Nephron progenitor cell (in vitro differentiated cells): ENCODE measurements around the gene IGFBP4.
"Not testable (repeated sequence)": the region's sequence is repeated elsewhere in the genome, so short reads cannot be mapped to it uniquely, and the experiment has no call there.

Experiments
- DNase-seq: peaks from one replicate; pipeline ENCODE4 v3.0.0; 2021
- H3K27ac Mint-ChIP-seq: 2 replicates; pipeline ENCODE4 v1.8.0; 2021; ENCODE audit warnings: mild to moderate bottlenecking, moderate library complexity, mixed read lengths
- H3K27me3 Mint-ChIP-seq: 2 replicates; pipeline ENCODE4 v1.8.0; 2021; ENCODE audit warnings: mild to moderate bottlenecking, low read depth, mixed read lengths; ENCODE audit not compliant: poor library complexity
- H3K36me3 Mint-ChIP-seq: 2 replicates; pipeline ENCODE4 v1.8.0; 2021; ENCODE audit warnings: low read depth, mixed read lengths
- H3K4me1 Mint-ChIP-seq: 2 replicates; pipeline ENCODE4 v1.8.0; 2021; ENCODE audit warnings: mixed read lengths
- H3K4me3 Mint-ChIP-seq: 2 replicates; pipeline ENCODE4 v1.8.0; 2021; ENCODE audit warnings: mild to moderate bottlenecking, moderate library complexity, mixed read lengths
- H3K9me3 Mint-ChIP-seq: 2 replicates; pipeline ENCODE4 v1.8.0; 2021; ENCODE audit warnings: mild to moderate bottlenecking, moderate library complexity, mixed read lengths
- TF ChIP-seq, protein P1 (sequence below): fragments of 200-600 bp; sonication (generic); IDR thresholded peaks from 2 replicates; pipeline ENCODE4 v1.5.0; 2021; ENCODE audit warnings: antibody characterized with exemption

The IGFBP4 gene

DNA sequence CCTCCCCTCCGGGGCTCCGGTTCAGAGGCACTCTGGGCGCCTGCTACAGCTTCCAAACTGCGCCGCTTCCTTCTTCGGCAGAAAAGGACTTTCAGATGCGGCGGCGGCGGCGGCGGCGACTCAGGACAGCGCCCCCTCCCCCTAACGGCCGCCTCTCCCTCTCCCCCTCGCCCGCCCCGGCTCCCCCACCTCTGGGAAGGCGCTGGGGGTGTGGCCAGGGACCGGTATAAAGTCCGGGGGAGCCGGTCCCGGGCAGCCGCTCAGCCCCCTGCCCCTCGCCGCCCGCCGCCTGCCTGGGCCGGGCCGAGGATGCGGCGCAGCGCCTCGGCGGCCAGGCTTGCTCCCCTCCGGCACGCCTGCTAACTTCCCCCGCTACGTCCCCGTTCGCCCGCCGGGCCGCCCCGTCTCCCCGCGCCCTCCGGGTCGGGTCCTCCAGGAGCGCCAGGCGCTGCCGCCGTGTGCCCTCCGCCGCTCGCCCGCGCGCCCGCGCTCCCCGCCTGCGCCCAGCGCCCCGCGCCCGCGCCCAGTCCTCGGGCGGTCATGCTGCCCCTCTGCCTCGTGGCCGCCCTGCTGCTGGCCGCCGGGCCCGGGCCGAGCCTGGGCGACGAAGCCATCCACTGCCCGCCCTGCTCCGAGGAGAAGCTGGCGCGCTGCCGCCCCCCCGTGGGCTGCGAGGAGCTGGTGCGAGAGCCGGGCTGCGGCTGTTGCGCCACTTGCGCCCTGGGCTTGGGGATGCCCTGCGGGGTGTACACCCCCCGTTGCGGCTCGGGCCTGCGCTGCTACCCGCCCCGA lies at the start of gene IGFBP4:
TSS of gene IGFBP4 (plus strand) at position 255 of the 792 bp plus-strand sequence. CDS start at position 541, 286 bp downstream.
- Mint-ChIP-seq H3K4me1 (peaks cover 50% of the 10 kb centered on the region), H3K27ac (peak within 1 kb of the TSS; percentile 85), H3K36me3 (no peaks in the 10 kb centered on the region), H3K4me3 (peak within 1 kb of the TSS; percentile 86), H3K27me3 (peaks cover 8% of the 10 kb centered on the region), H3K9me3 (no peaks in the 10 kb centered on the region)
- TF ChIP-seq, protein P1, sequence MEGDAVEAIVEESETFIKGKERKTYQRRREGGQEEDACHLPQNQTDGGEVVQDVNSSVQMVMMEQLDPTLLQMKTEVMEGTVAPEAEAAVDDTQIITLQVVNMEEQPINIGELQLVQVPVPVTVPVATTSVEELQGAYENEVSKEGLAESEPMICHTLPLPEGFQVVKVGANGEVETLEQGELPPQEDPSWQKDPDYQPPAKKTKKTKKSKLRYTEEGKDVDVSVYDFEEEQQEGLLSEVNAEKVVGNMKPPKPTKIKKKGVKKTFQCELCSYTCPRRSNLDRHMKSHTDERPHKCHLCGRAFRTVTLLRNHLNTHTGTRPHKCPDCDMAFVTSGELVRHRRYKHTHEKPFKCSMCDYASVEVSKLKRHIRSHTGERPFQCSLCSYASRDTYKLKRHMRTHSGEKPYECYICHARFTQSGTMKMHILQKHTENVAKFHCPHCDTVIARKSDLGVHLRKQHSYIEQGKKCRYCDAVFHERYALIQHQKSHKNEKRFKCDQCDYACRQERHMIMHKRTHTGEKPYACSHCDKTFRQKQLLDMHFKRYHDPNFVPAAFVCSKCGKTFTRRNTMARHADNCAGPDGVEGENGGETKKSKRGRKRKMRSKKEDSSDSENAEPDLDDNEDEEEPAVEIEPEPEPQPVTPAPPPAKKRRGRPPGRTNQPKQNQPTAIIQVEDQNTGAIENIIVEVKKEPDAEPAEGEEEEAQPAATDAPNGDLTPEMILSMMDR = peak; percentile 20
- peak; percentile 87 for DNase-seq

DNA sequence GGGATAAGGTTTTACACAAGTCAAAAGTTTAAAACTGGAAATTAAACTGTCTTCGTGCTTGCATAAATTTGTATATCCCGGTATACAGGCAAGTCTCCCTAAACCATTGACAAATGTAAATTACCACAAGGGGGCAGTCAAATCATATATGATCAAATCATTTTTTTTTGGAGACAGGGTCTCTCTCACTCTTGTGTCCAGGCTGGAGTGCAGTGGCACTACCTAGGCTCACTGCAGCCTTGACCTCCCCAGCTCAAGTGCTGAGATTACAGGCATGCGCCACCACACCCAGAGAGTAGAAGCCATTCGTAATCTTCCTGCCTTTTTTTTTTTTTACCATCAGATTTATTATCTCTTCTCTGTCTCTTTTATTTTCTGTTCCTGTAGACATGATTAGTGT lies 44.1 kb upstream of the IGFBP4 start:
- Mint-ChIP-seq H3K4me3 (no peak overlapping the region), H3K36me3 (peaks cover 75% of the 10 kb centered on the region), H3K9me3 (no peaks in the 10 kb centered on the region), H3K27ac (no peak overlapping the region), H3K4me1 (no peaks in the 10 kb centered on the region), H3K27me3 (no peaks in the 10 kb centered on the region)
- no peak for DNase-seq
- TF ChIP-seq, protein P1 = peak; percentile 50

DNA sequence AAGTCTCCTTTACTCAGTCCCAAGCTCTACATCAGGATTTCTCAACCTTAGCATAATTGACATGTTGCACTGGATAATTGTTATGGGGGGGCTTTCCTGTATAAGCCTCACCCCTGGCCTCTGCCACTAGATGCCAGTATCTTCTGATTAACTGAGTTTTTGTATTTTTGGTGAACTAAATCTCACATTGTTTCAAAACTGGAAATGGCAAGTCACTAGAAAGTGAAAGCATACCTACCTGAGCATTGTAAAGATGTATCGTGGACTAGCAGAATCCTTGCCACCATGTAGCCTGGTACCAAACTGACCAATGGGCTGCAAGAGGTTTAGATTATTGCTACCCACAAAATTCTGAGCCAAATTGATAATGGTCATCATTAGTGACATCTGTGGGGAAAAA lies 40.6 kb upstream of the IGFBP4 start:
- Mint-ChIP-seq H3K27me3 (no peaks in the 10 kb centered on the region), H3K4me1 (no peaks in the 10 kb centered on the region), H3K36me3 (peaks cover 75% of the 10 kb centered on the region), H3K4me3 (no peak overlapping the region), H3K27ac (no peak overlapping the region), H3K9me3 (no peaks in the 10 kb centered on the region)
- TF ChIP-seq, protein P1 = no peak
- no peak for DNase-seq

DNA sequence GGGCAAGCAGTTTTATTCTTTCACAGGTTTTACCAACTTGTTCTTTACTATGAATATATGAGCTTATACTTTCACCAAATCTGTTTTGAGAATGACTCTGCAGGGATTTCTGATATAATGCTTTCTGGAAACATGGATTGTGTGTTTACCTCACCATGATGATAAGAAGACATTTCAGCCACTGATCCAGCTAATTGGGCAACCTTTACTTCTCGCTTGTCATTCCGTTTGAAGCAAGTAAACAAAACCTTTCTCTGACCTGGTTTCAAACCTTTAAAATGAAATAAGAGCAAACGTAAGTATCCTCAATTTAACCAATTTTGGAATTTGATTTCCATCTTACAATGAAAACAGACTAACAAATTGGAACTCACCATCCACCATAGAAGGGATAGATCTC lies 39.2 kb upstream of the IGFBP4 start:
- Mint-ChIP-seq H3K27me3 (no peaks in the 10 kb centered on the region), H3K4me1 (no peaks in the 10 kb centered on the region), H3K27ac (no peak overlapping the region), H3K4me3 (no peak overlapping the region), H3K36me3 (peaks cover 67% of the 10 kb centered on the region), H3K9me3 (no peaks in the 10 kb centered on the region)
- TF ChIP-seq, protein P1 = no peak
- DNase-seq = no peak

DNA sequence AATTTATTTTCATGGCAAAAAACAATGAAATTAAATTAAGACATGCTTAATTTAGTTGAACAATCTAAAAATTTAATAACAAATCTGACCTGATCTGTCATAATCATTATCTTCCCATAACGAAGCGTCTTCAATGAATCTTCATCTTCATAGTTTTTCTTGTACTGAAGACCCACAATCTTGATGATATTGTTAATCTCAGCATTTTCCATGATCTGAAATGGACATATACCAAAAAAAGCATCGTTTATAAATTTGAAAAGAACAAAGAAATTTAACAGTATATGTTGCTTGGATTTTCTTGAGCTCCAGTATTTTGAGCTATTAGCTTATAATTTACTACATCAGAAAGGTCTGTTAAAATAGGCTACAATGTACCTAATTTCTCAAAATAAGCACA lies 35.8 kb upstream of the IGFBP4 start:
- Mint-ChIP-seq H3K36me3 (peaks cover 60% of the 10 kb centered on the region), H3K27ac (no peak overlapping the region), H3K27me3 (no peaks in the 10 kb centered on the region), H3K9me3 (no peaks in the 10 kb centered on the region), H3K4me3 (no peak overlapping the region), H3K4me1 (no peaks in the 10 kb centered on the region)
- TF ChIP-seq, protein P1 = no peak
- no peak for DNase-seq

DNA sequence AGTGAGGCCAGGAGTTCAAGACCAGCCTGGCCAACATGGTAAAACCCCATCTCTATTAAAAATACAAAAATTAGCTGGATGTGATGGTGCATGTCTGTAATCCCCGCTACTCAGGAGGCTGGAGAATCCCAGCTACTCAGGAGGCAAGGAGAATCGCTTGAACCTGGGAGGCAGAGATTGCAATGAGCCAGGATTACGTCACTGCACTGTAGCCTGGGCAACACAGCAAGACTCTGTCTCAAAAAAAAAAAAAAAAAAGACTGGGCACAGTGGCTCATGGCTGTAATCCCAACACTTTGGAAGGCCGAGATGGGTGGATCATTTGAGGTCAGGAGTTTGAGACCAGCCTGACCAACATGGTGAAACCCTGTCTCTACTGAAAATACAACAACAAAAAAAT lies 33.7 kb upstream of the IGFBP4 start:
- not testable (repeated sequence) for H3K4me1 Mint-ChIP-seq, DNase-seq, H3K4me3 Mint-ChIP-seq, H3K9me3 Mint-ChIP-seq, H3K27me3 Mint-ChIP-seq
- peaks cover 58% of the 10 kb centered on the region for H3K36me3 Mint-ChIP-seq
- peak overlapping the region; percentile 86 for H3K27ac Mint-ChIP-seq
